K562 (cell line): ENCODE measurements around the gene CFAP73. TPM values are rescaled to one million over a fixed set of nuclear protein-coding genes. Genes with fewer than 3 reads are reported as not detected.

Experiments
- CBX2 ChIP-seq: fragments of 200-600 bp; sonication (generic); IDR thresholded peaks from one replicate; pipeline ENCODE4 v1.6.1; 2012; ENCODE audit warnings: mild to moderate bottlenecking, low read length, inconsistent platforms; ENCODE audit not compliant: insufficient read depth, poor library complexity, severe bottlenecking
- SRSF7 ChIP-seq: fragments of 200-400 bp; formaldehyde crosslinking; optimal IDR thresholded peaks from 2 replicates; pipeline ENCODE3; 2017; ENCODE audit warnings: mild to moderate bottlenecking, low read depth, low read length
- TFE3 ChIP-seq: fragments of 450-650 bp; formaldehyde crosslinking; IDR thresholded peaks from 2 replicates; pipeline ENCODE4 v1.4.0; 2020; ENCODE audit warnings: mild to moderate bottlenecking, mixed read lengths
- ZFP36 ChIP-seq: fragments of 150-350 bp; IDR thresholded peaks from 2 replicates; pipeline ENCODE4 v1.6.1; 2018; ENCODE audit warnings: low read length, low read depth; ENCODE audit not compliant: partially characterized antibody
- ZNF583 ChIP-seq: fragments of 250-450 bp; sonication (Bioruptor Pico); IDR thresholded peaks from 2 replicates; pipeline ENCODE4 v1.4.0; 2020
- polyA plus RNA-seq, 8 experiments: library from polyadenylated mRNA; depleted of rRNA in 4 of 8; stranded (reverse) in 5 of 8; unstranded in 3 of 8; fragments of >200 nt; fragmentation: Nextera tagmentation in 2 of 8; fragmentation: Illumina TruSeq in 1 of 8; extraction: Ambion mirVana in 2 of 8; extraction: Trizol in 1 of 8; gene quantifications; 2 replicates each; pipeline versions ENCODE4 v1.2.1 to v1.2.3, GENCODE V29; 2011 to 2014; ENCODE audit warnings: inconsistent platforms in 1 of 8, missing spikeins in 1 of 8
- total RNA-seq, 7 experiments: library from RNA; depleted of rRNA in 6 of 7; stranded (reverse); fragments of >200 nt in 6 of 7; fragmentation: Illumina TruSeq in 2 of 7; extraction: Trizol in 2 of 7; gene quantifications; 2 replicates each; pipeline versions ENCODE4 v1.2.1 to v1.2.3, GENCODE V29; 2011 to 2021; ENCODE audit warnings: low replicate concordance in 1 of 7
- TF ChIP-seq, protein P1 (sequence below): fragments of 450-650 bp; conservative IDR thresholded peaks from 2 replicates; pipeline ENCODE4 v1.6.1; 2016; ENCODE audit warnings: missing genetic modification characterization, low read depth, mild to moderate bottlenecking, missing compliant biosample characterization, moderate library complexity
- TF ChIP-seq, protein P2 (sequence below), 2 experiments: fragments of 450-650 bp; IDR thresholded peaks; 2 replicates each; pipeline ENCODE4 v1.6.1; 2018; ENCODE audit warnings: mild to moderate bottlenecking in 2 of 2, low read depth in 1 of 2; ENCODE audit not compliant: partially characterized antibody in 2 of 2
- TF ChIP-seq, protein P3 (sequence below), 2 experiments: fragments of 450-650 bp in 1 of 2; sonication (generic) in 1 of 2; formaldehyde crosslinking; conservative IDR thresholded peaks; 2 replicates each; pipeline versions ENCODE4 v1.4.0 to v1.8.1; 2020 to 2022; ENCODE audit warnings: mild to moderate bottlenecking in 1 of 2, missing genetic modification reagents in 1 of 2

CFAP73 gene
- total and polyA plus RNA-seq, 9 of the 15 experiments (the other 6 are each of a cell fraction or from before 2014, with no cell fraction given): not detected

GRCh38 chr12:113108308-113108707, 41.2 kb upstream of the CFAP73 start (continued):
- TF ChIP-seq CBX2 (no peak), ZNF583 (CRISPR knock-in tag) (no peak), SRSF7 (no peak), TFE3 (CRISPR knock-in tag) (no peak), ZFP36 (peak; percentile 82)
- TF ChIP-seq, protein P1, sequence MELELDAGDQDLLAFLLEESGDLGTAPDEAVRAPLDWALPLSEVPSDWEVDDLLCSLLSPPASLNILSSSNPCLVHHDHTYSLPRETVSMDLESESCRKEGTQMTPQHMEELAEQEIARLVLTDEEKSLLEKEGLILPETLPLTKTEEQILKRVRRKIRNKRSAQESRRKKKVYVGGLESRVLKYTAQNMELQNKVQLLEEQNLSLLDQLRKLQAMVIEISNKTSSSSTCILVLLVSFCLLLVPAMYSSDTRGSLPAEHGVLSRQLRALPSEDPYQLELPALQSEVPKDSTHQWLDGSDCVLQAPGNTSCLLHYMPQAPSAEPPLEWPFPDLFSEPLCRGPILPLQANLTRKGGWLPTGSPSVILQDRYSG (tag): no peak
- TF ChIP-seq, protein P2, sequence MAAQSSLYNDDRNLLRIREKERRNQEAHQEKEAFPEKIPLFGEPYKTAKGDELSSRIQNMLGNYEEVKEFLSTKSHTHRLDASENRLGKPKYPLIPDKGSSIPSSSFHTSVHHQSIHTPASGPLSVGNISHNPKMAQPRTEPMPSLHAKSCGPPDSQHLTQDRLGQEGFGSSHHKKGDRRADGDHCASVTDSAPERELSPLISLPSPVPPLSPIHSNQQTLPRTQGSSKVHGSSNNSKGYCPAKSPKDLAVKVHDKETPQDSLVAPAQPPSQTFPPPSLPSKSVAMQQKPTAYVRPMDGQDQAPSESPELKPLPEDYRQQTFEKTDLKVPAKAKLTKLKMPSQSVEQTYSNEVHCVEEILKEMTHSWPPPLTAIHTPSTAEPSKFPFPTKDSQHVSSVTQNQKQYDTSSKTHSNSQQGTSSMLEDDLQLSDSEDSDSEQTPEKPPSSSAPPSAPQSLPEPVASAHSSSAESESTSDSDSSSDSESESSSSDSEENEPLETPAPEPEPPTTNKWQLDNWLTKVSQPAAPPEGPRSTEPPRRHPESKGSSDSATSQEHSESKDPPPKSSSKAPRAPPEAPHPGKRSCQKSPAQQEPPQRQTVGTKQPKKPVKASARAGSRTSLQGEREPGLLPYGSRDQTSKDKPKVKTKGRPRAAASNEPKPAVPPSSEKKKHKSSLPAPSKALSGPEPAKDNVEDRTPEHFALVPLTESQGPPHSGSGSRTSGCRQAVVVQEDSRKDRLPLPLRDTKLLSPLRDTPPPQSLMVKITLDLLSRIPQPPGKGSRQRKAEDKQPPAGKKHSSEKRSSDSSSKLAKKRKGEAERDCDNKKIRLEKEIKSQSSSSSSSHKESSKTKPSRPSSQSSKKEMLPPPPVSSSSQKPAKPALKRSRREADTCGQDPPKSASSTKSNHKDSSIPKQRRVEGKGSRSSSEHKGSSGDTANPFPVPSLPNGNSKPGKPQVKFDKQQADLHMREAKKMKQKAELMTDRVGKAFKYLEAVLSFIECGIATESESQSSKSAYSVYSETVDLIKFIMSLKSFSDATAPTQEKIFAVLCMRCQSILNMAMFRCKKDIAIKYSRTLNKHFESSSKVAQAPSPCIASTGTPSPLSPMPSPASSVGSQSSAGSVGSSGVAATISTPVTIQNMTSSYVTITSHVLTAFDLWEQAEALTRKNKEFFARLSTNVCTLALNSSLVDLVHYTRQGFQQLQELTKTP (IDR thresholded peaks at IDR 0.05; ENCODE audit: low read depth in 1 of 2, partially characterized antibody in 2 of 2): no peak
- TF ChIP-seq, protein P3, sequence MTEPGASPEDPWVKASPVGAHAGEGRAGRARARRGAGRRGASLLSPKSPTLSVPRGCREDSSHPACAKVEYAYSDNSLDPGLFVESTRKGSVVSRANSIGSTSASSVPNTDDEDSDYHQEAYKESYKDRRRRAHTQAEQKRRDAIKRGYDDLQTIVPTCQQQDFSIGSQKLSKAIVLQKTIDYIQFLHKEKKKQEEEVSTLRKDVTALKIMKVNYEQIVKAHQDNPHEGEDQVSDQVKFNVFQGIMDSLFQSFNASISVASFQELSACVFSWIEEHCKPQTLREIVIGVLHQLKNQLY (CRISPR knock-in tag; conservative IDR thresholded peaks at IDR 0.05): no peak
